HG03442 (cell line): ENCODE data around the gene TRIM34.
A peak's percentile ranks its signal among the peaks of the same experiment; 100 is the strongest.
"Not testable (repeated sequence)": the region's sequence is repeated elsewhere in the genome, so short reads cannot be mapped to it uniquely, and the experiment has no call there.

Experiments
- ATAC-seq: cut with Tn5 transposase; IDR thresholded peaks from one replicate; pipeline ENCODE4 v1.9.1; 2021; ENCODE audit warnings: mild to moderate bottlenecking, moderate library complexity; ENCODE audit not compliant: unreplicated experiment

TRIM34 gene

GRCh38 chr11:5683620-5684019, 58.8 kb downstream of the TRIM34 start:
- not testable (repeated sequence) for ATAC-seq

GRCh38 chr11:5684036-5684645, 59.3 kb downstream of the TRIM34 start:
- no peak for ATAC-seq

GRCh38 chr11:5684646-5685362, 60.0 kb downstream of the TRIM34 start, which contains the start of gene TRIM5:
Gene TRIM5, minus strand, starts transcription at chr11:5685074. Its CDS starts 4,897 bp downstream, at chr11:5680177.
- peak; percentile 74 for ATAC-seq

GRCh38 chr11:5686426-5686825, 61.6 kb downstream of the TRIM34 start:
- ATAC-seq = no peak

DNA sequence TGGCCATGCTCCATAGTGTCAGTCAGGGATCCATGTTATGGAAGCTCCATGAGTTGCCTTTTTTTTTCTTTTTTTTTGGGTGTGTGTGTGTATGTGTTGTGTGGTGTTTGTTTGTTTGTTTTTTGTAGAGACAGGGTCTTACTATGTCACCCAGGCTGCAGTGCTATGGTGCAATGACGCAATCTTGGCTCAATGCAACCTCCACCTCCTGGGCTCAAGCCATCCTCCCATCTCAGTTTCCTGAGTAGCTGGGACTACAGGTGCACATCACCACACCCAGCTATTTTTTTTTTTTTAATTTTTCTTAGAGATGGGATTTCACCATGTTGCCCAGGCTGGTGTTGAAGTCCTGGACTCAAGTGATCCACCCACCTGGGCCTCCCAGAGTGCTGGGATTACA, 63.7 kb downstream of the TRIM34 start:
- ATAC-seq = no peak

DNA sequence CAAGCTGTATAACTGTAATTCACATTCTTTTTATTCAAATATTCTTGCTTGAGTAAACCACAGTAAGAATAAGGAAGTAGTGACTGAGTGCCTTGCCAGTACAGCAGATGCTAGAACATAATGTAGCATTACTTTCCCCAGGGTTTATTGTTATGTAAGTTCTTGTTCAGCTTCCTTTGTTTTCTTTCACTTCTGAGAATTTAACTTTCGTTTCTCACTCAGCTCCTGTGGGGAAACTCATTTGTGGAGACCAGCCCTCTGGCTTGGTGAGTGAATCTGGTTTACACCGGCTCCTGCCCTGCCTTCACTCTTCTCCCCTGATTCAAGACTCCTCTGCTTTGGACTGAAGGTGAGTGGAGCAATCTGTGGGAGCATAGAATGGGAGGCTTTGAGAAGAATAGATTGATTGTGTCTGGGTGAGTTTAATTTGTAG, 64.8 kb downstream of the TRIM34 start, which contains the start of gene TRIM22:
Gene TRIM22 (plus strand): TSS at position 240 of the 433 bp plus-strand sequence. CDS start 6,443 bp downstream, outside the sequence.
- peak; percentile 71 for ATAC-seq

GRCh38 chr11:5690216-5690615, 65.4 kb downstream of the TRIM34 start:
- ATAC-seq = no peak

DNA sequence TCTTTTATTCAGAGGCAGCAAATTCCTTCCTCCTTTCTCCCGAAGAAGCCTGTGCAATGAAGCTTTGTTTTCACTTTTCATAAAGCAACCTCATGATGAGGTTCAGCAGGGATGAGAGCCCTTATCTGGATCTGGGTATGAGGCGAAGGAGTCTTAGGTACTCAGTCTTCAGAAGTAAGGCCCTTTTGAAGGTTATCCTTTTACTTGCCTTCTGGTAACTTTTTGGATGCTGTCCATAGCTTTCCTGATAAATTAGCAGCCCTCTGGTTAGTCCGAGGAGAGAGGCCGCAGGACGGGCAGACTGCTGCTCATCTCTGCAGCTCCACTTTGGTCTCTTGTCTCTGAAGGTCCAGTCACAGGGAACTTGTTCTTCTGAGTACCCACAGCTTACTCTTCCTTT, 65.9 kb downstream of the TRIM34 start:
- no peak for ATAC-seq

DNA sequence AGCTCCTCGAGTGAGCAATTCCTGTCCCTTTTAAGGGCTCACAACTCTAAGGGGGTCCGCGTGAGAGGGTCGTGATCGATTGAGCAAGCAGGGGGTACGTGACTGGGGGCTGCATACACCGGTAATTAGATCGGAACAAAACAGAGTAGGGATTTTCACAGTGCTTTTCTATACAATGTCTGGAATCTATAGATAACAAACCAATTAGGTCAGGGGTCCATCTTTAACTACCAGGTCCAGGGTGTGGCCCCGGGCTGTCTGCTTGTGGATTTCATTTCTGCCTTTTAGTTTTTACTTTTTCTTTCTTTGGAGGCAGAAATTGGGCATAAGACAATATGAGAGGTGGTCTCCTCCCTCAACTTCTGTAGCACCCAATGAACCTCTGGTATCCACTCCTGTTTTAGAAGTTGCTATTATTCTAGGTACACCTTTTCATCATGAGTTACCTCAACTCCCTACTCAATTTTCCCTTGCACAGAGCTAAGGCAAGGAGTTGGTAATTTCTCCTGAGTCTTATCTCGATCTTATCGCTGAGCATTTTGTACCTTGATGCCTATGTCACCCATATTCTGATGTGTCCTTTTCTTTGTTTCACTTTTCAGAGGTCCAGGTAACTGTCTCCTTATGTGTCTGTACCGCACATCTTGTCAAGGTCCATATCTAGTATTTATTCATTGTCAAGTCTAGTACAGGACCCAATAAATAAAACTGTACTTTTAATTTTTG, 66.6 kb downstream of the TRIM34 start:
- not testable (repeated sequence) for ATAC-seq

DNA sequence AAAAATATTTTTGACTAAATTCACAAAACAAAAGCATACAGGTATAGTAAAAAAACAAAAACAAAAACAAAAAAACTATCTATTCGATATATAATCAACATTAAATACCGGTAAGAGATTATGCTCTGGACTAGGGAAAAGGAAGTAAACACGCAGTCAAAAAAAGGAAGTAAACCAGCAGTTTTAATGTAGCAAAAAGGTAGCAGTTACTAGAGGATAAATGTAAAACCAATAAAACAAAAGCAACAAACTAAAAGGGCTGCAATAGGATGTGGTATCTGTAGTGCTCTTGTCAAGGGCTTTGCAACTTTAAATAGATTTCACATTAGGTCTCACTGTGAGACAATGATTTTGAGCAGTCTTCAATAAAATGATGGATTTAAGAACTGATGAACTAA, 67.2 kb downstream of the TRIM34 start:
- no peak for ATAC-seq
